Panc1 (cell line): ENCODE results near the gene CPN1.

Experiments
- CTCF ChIP-seq: fragments of 450-650 bp; IDR thresholded peaks from 2 replicates; pipeline ENCODE4 v1.5.1; 2017; ENCODE audit warnings: mild to moderate bottlenecking
- POLR2AphosphoS5 ChIP-seq: IDR thresholded peaks from 2 replicates; pipeline ENCODE4 v1.6.1; 2012; ENCODE audit warnings: mild to moderate bottlenecking, low read depth, low read length, moderate library complexity
- REST ChIP-seq, 2 experiments: IDR thresholded peaks; 2 replicates each; pipeline ENCODE4 v1.6.1; 2011 to 2012; ENCODE audit warnings: low read depth in 2 of 2, control low read depth in 1 of 2, low read length in 1 of 2, mild to moderate bottlenecking in 1 of 2, moderate library complexity in 1 of 2; ENCODE audit not compliant: insufficient read depth in 1 of 2
- SIN3A ChIP-seq: IDR thresholded peaks from 2 replicates; pipeline ENCODE4 v1.6.1; 2012; ENCODE audit warnings: low read depth, mild to moderate bottlenecking, low read length, moderate library complexity, borderline replicate concordance; ENCODE audit not compliant: insufficient read depth

GRCh38 chr10:100072514-100072913, 9.2 kb downstream of the CPN1 start:
- TF ChIP-seq CTCF, result no peak
- no peak for TF ChIP-seq REST (IDR thresholded peaks at IDR 0.05; ENCODE audit: insufficient read depth in 1 of 2, low read depth in 2 of 2, low read length in 1 of 2)
- TF ChIP-seq POLR2AphosphoS5, result no peak
- TF ChIP-seq SIN3A, result no peak
